ENCODE results near the gene CPVL. TPM values are rescaled to one million over a fixed set of nuclear protein-coding genes. Genes with fewer than 3 reads are reported as not detected.

The CPVL gene
- total RNA-seq, 5 donors from 2014 or later (not counting 1 experiment from before 2014, with no cell fraction given), result 0.47 to 1.6 (median 0.66) TPM

Other genes with a start within 250 kb of the CPVL start
- gene TRIL, start 188.2 kb downstream of the CPVL start, total RNA-seq, result not detected
- 1 to 10 TPM; 4.5 to 9.0 (median 6.6) TPM for gene CHN2, start 48.2 kb upstream of the CPVL start, total RNA-seq